Hepatocyte (in vitro differentiated cells): ENCODE measurements around the gene DCAF5.

ENCODE experiments used
- EZH2 ChIP-seq: fragments of 200-600 bp; sonication (generic); IDR thresholded peaks from 2 replicates; pipeline ENCODE4 v1.6.1; 2016; ENCODE audit warnings: antibody characterized with exemption, mild to moderate bottlenecking, borderline replicate concordance
- TF ChIP-seq, protein P1 (sequence below): fragments of 200-600 bp; sonication (generic); IDR thresholded peaks from 2 replicates; pipeline ENCODE4 v1.5.1; 2016; ENCODE audit warnings: antibody characterized with exemption, mild to moderate bottlenecking; ENCODE audit not compliant: poor library complexity

DNA sequence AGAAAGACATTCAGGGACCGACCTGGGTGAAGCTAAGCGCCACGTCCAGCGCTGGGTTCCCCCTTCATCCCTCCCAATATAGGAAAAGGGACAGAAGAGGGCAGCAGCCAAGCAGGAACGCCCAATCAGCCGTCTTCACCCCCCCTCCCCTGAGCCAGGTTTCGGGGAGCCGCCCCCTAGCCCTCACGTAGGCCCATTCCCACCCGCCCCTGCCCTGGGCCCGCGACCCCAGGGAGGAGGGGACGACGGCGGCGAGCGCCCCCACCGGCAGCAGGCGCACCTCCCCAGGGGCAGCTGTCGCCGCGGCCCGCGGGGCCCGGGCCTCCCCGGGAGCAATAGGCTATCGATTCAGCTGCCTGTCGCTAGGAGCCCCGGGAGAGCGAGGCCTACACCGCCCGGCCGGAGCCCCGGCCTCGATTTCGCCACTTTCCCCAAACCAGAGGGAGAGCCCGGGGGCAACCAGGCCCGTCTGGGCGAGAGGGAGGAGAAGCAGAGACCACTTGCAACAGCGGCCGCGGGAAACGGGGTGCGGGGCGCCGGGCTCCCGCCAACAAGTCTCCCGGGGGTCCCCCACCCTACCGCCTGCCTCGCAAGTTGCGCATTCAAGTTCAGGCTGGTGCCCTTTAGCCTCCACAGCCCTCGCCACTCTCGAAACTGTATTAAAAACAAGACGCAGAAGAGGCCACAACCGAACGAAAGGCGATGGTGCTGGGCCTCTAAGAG lies 1.3 kb downstream of the DCAF5 start:
- TF ChIP-seq EZH2: no peak
- TF ChIP-seq, protein P1, sequence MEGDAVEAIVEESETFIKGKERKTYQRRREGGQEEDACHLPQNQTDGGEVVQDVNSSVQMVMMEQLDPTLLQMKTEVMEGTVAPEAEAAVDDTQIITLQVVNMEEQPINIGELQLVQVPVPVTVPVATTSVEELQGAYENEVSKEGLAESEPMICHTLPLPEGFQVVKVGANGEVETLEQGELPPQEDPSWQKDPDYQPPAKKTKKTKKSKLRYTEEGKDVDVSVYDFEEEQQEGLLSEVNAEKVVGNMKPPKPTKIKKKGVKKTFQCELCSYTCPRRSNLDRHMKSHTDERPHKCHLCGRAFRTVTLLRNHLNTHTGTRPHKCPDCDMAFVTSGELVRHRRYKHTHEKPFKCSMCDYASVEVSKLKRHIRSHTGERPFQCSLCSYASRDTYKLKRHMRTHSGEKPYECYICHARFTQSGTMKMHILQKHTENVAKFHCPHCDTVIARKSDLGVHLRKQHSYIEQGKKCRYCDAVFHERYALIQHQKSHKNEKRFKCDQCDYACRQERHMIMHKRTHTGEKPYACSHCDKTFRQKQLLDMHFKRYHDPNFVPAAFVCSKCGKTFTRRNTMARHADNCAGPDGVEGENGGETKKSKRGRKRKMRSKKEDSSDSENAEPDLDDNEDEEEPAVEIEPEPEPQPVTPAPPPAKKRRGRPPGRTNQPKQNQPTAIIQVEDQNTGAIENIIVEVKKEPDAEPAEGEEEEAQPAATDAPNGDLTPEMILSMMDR: peak; percentile 53
